ENCODE results near the gene HMGXB3. TPM values are rescaled to one million over a fixed set of nuclear protein-coding genes. Genes with fewer than 3 reads are reported as not detected.
"Not testable (repeated sequence)": the region's sequence is repeated elsewhere in the genome, so short reads cannot be mapped to it uniquely, and the experiment has no call there.

The HMGXB3 gene
- total RNA-seq, 1 experiment from 2014 or later: 36.8 TPM

DNA sequence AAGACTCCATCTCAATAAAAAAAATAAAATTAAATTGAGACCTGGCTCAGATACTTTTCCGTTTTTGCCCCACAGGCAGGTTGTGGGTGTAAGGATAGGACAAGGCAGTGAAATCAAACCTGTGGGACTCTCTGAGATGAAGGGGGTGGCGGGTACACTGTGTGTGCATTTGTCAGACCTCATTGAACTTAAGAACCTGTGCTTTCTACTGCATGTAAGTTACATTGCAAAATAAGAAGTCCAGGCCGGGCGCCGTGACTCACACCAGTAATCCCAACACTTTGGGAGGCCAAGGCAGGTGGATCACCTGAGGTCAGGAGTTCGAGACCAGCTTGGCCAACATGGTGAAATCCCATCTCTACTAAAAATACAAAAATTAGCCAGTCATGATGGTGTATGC is 84.2 kb downstream of the HMGXB3 start:
- not testable (repeated sequence) for DNase-seq (ENCODE audit: low spot score)

DNA sequence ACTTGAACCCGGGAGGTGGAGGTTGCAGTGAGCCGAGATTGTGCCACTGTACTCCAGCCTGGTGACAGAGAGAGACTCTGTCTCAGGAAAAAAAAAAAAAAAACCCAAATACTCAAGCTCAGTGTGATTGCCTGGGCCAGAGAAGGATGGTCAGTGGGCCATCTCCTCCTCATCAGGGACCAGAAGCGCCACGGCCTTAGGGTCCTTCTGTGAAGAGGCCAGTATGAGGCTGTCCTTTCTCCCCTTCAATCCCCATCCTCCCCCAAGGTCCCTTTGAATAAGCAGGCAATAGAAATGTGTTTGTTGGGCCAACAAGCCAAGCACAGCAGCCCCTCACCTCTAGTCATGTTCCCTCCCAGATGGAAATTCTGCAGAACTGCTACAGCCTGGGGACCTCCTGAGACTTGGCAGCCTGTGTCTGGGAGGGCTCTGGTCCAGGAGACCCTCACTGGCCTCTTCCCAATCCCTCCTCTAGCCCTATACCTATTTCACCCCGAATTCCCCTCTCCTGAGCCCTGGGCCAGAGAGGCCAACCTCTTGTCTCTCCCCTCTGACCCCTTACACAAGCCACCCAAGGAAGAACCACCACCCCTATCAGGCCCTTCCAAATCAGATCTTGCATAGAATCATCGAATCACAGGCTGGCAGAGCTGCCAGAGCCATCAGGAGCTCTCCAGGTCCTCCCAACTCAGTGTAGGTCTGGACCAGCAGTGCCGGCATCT is 84.8 kb downstream of the HMGXB3 start:
- no peak for DNase-seq (ENCODE audit: low spot score)

DNA sequence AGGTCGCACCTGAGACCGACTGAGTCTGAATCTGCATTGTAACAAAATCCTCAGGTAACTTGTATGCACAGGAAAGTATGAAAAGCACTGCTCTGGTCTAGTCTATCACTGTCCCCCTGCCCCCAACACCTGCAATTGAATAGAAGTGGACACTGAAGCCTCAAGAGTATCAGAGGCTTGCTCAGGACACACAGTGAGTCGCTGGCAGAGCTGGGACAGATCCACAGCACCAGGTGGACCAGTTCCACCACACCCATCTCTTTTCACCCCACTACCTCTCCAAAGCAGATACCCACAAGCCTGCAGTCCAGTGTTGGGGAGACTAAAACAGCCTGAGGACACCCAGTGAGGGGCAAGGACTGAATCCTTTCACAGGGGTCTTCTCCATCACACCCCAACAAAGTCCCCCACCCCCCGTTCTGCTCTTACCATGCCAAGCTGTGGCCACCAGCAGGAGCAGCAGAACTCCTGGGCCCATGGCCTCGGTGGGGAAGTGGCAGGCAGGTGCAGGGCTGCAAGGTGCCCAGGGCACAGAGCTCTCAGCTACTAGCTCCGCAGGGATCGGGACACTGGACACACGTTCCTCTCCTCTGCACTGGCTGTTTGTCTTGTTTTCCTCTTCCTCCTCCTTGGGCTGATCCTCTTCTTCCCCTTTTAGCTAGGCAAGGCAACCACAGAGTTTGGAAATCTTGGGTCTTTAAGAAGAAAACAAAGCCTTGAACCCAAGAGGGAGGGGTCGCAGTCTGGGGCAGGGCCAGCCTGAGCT is 85.6 kb downstream of the HMGXB3 start, which contains the start of gene CSF1R:
TSS of gene CSF1R (minus strand) at position 605 of the 766 bp plus-strand sequence. CDS start at position 478, 127 bp downstream.
- DNase-seq (ENCODE audit: low spot score): no peak

DNA sequence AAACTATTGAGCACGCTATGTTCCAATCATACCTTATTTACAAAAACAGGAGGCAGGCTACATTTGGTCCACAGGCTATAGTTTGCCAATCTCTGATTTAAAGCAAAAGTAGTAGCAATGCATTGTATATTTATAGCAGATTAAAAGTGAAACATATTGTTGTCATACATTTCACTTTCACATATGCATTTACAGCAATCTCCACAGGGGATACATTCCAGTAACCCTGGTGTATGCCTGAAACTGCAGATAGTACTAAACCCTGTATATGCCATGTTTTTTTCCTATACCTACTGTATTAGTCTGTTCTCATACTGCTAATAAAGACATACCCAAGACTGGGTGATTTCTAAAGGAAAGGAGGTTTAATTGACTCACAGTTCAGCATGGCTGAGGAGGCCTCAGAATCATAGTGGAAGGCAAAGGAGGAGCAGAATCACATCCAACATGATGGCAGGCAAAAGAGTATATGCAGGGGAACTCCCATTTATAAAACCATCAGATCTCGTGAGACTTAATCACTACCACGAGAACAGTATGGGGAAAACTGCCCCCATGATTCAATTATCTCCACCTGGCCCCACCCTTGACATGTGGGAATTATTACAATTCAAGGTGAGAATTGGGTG is 91.7 kb downstream of the HMGXB3 start:
- DNase-seq (ENCODE audit: low spot score): no peak

DNA sequence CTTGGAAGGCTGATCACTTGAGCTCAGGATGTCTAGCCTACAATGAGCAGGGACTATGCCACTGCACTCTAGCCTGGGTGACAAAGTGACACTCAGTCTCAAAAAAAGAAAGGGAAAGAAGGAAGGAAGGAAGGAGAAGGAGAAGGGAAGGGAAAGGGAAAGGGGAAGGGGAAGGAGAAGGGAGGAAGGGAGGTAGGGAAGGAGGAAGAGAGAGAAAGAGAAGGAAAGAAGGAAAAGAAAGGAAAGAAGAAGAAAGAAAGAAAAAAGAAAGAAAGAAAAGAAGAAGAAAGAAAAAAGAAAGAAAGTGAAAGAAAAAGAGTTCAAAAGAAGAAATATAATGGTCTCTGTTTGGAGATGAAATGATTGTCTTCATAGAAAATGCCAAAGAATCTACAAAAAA is 96.6 kb downstream of the HMGXB3 start:
- DNase-seq (ENCODE audit: low spot score): no peak

DNA sequence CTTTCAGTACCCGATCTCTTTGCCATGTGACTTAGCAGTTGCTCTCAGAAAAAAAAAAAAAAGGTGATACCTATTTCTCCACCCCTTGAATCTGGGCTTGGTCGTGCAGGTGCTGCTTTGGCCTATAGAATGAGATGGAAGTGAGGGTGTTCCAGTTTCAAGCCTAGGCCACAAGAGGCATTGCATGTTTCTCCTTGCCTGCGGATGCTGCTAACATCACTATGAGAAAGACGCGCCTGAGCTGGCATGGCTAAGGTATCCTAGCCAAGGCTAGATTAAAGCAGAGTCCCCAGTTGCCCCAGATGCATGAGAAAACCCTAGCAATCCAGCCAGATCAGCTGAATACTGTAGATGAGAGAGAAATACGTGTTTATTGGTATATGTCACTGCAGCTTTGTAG is 100.5 kb downstream of the HMGXB3 start:
- no peak for DNase-seq (ENCODE audit: low spot score)

Other genes starting within 250 kb of the HMGXB3 start
- gene PDE6A, start 55.9 kb upstream of the HMGXB3 start, total RNA-seq (2014; rRNA removed; shearing (Covaris generic)): 0.10 and 0.41 TPM in 2 replicates
- gene SLC26A2, start 40.0 kb upstream of the HMGXB3 start, total RNA-seq (2014; rRNA removed; shearing (Covaris generic)): 20.0 and 26.3 TPM in 2 replicates
- gene TIGD6, start 85 bp upstream of the HMGXB3 start, total RNA-seq (2014; rRNA removed; shearing (Covaris generic)): 8.1 and 14.3 TPM in 2 replicates
- gene CSF1R, start 85.8 kb downstream of the HMGXB3 start, total RNA-seq (2014; rRNA removed; shearing (Covaris generic)): 0.84 and 0.96 TPM in 2 replicates
- 33.5 and 55.9 TPM in 2 replicates for gene PDGFRB, start 155.1 kb downstream of the HMGXB3 start, total RNA-seq (2014; rRNA removed; shearing (Covaris generic))
- gene CDX1, start 166.0 kb downstream of the HMGXB3 start, total RNA-seq (2014; rRNA removed; shearing (Covaris generic)): not detected in 2 replicates
- gene SLC6A7, start 189.3 kb downstream of the HMGXB3 start, total RNA-seq (2014; rRNA removed; shearing (Covaris generic)): not detected in 2 replicates

Measured in A172 (cell line).